ENCODE data around the gene TRAPPC5.
A peak's percentile ranks its signal among the peaks of the same experiment; 100 is the strongest.
"Not testable (repeated sequence)": the region's sequence is repeated elsewhere in the genome, so short reads cannot be mapped to it uniquely, and the experiment has no call there.

TRAPPC5 gene

DNA sequence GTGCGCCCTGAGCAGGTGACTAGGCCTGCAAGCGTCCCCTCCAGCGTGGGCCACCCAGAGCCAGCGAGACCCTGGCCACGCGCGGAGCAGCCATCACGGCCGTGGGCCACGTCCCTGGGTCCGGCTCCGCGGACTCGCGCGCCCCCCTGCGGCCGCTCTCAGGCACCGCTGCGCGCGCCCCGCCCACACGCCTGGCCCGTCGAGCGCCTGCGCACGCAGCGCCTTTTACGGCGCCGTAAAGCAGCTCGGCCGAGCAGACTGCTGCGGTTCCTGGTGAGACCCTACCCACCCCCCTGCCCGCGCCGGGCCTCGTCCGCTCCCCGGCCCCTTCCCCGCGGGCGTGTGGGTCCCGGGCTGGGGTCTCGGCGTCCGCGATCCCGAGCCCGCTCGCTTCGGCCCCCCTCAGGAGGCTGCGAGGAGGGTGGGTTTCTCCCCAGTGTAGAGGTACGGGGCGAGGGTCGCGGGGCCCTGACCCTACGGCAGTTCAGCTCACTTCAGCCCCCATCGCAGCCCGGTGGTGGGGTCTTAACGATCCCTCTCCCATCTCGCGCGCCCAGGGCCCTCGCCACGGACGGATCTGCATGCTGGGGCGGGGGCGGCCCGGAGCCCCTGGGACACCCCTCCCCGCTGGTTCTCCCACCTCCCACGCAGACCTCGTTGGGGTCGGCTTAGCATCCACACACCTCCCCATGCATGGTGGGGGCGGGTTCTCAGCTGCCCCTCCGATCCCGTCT is at the start of gene TRAPPC5:
Gene TRAPPC5, plus strand, starts transcription at position 228 of the 734 bp plus-strand sequence. CDS start 1,421 bp downstream, outside the sequence.
- peak; percentile 88 for DNase-seq

DNA sequence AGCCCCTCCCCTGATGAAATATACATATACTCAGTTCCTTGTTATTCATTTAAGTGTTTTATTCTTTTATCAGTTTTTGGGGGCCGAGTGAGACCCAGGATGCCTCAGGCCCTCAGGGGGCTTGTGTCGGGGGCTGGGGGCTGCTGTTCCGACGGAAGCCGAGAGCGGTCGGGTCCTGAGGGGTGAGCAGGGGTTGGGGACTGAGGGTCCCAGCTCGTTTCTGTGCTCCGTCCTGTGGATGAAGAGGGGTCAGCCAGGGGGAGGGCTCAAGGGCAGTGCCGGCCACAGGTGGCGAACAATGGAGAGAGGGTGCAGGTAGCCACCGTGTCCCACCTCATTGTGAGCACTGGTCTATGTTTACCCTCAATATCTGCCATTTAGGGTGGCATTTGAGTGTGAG is 49.1 kb upstream of the TRAPPC5 start:
- DNase-seq, result no peak

DNA sequence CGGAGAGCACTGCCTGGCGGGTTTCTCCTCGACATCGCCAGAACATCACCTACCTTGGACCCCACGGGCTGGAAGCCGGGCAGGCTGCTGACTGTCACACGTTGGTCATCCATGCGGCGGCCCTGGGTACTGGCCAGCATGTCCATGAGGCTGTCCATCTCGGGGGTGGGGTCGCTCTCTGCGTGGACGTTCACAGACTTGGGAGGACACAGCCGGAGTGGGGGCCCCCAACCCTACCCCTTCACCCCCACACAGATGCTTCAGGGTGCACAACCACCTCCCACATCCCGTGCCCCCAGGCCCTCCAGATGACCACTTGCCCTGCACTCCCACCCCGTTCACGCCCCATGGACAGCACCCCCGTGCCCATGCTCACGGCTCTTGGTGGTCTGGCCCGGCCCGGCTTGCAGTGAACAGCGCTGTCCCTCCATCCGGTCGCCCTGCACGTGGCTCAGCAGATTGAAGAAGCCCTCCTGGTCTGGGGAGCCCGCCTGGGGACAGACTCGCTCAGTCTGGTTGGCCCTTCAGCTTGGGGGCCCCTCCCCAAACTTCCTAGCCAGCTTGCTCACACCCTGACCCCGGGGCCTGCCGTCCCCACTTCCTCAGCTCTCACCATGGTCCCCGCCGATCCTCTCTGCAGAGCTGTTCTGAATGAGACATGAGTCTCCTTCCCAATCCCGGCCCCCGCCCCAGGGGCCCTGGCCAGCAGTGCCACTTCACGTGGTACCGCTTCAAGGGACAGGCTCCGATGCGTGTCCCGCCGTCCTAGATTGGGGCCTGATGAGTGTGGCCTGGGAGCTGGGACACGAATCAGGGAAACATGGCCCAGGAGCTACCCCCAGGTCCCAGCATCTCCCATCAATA is 48.1 kb upstream of the TRAPPC5 start:
- no peak for DNase-seq

DNA sequence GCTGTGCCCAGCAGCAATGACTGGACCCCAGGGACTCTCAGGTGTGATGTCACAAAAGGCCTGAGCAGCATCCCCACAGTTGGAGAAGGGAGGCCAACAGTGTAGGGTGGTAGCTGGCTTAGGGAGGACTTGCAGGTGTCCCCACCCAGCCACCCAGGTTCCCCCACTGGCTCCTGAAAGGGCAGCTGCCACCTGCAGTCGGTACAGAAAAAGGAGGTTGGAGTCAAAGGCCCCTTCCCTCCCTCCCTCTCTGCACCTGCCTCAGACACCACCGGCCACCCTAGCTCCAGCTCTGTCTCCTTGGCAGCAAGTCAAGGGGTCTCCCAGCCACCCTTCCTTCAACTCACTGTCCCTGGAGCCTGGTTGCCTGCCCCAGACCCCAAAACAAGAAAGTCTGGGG is 46.9 kb upstream of the TRAPPC5 start, which contains the start of gene PCP2:
Gene PCP2, minus strand, starts transcription at position 22 of the 400 bp plus-strand sequence. CDS start 262 bp downstream, outside the sequence.
- DNase-seq, result no peak

DNA sequence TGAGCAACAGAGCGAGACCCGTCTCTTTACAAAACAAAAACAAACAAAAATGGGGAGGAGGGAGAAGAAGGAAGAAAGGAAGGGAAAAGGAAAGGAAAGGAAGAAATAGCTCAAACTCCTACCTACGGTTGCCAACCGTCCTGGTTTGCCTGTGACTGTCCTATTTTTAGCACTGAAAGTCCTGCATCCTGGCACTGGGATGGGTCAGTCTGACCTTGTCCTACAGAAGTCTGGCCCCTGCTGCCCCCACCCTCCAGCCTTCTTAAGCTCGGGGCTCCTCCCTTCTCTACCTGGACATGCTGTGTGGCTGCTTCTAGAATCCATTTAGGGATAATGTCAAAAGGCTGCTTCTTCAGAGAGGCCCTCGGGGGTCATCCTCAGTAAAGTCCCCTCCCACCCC is 45.0 kb upstream of the TRAPPC5 start:
- DNase-seq, result no peak

DNA sequence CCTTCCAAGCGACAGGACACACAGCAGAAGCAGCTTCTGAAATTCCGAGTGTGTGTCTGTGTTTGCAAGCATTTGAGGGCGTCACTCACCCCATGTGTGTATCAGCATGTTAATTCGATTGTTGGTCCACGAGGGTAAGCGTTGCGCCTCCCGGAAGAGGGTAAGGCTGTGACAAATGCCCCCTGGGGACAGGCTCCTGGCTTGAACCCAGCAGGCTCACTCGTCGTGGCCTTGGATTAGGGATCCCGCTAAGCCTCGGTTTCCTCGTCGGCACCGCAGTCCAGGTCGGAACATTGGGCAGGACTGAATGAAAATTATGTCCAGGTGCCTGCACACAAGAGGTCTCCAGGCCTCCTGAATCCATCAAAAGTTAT is 44.3 kb upstream of the TRAPPC5 start:
- no peak for DNase-seq

DNA sequence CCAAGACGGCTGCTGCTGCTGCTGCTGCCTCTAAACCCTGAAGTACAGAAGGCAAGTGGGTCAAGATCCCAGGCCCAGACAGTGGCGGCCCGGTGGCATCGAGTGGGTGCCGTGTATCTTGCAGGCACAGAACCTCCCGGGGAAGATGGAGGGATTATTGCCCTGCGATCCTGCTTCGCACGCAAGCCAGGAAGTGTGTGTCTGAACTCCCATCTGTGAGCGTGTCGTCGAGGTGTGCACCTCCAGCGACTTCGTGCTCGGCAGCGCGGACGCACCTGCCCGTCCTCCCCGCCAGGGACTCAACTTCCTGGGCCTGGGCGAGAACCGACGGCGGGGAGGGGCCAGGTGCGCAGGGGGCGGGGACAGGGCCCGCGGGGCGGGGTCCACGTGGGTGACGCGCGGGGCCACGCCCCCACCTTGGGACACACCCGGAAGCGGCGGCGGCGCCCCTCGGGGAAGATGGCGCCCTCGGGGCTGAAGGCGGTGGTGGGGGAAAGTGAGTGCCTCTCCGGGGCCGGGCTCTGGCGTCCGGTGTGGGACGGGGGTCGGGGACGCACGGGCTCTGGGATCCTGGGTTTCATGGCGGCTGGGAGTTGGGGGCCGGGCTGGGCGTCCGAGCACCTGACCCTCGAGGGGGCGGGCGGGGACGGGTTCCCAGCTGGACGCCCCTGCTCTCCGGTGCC is 43.8 kb upstream of the TRAPPC5 start, which contains the start of gene STXBP2:
Gene STXBP2, plus strand, starts transcription at position 420 of the 683 bp plus-strand sequence. Its CDS starts 40 bp downstream, at position 460.
- DNase-seq, result peak; percentile 62

DNA sequence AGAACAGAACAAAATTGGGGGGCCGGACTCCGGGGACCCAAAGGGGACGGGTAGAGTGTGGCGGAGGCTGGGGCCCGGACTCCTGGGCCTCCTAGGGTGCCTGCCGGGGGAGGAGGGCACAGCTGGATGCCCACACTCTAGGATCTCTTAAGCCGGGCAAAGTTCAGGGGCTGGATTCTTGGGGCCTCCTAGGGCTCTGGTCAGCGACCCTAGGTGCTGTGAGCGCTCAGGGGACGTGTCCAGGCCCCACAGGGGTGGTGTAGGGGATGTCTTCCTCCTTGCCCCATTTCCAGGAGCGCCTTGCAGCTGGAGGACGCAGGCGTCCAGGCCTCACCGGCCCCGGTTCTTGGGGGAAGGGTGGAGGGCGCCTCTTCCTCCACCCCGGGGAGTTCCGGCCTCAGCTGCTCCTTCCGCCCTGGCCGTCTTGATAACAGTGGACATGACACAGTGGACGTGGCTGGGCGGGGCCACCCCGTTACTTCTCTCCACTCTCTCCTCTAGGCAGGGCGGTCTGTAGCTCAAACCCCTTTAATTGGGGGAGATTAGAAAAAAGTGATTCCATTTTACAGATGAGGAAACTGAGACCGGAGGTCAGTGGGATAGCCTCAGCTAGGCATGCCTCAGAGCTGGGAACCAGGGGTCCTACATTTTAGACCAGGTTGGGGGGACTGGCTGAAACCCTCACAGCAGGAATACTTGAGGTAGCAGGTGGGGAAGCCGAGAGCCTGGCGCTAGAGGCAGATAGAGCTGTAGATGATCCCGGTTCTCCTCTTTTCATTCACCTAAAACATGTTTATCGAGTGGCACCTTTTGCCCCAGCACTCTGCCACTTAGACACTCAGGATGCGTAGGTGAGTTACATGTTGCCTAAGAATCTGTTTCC is 43.0 kb upstream of the TRAPPC5 start:
- DNase-seq, result no peak

DNA sequence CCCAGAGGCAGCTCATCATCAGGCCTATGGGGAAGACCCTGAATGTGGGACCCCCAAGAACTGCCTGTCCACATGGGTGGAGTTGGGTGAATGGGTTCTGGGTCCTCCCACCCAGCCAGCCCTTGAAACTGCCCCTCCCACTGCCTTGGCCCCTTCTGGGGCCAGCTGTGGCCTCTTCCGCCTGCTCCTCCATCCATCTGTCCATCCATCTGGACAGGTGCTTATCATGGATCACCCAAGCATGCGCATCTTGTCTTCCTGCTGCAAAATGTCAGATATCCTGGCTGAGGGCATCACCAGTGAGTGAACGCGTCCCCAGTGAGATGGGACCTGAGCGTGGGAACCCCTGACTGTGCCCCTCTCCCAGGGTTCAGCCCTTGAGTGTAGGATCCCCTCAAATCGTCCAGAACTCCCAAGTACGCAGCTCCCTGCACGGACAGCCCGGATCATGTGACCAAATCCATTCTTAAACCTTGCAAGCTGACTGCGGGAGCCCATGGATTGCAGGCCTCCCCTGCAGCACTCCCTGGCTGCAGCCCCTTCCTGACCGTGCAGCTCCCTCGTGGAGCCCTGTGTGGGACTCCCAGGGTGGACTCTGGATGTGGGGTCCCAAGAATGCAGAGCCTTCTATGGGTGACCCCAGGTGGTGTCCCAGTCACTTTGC is 41.7 kb upstream of the TRAPPC5 start:
- DNase-seq, result no peak

DNA sequence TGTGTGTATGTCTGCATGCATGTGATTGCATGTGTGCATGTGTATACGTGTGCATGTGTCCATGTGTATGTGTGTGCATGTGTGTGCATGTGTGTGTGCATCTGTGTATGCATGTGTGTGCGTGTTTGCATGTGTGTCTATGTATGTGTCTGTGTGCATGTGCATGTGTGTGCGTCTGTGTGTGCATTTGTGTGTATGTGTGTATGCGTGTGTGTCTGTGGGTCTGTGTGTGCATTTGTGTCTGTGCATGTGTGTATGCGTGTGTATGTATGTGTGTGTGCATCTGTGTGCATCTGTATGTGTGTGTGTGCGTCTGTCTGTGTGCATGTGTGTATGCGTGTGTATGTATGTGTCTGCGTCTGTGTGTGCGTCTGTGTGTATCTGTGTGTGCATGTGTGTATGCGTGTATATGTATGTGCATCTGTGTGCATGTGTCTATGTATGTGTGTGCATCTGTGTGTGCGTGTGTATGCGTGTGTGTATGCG is 40.7 kb upstream of the TRAPPC5 start:
- no peak for DNase-seq

DNA sequence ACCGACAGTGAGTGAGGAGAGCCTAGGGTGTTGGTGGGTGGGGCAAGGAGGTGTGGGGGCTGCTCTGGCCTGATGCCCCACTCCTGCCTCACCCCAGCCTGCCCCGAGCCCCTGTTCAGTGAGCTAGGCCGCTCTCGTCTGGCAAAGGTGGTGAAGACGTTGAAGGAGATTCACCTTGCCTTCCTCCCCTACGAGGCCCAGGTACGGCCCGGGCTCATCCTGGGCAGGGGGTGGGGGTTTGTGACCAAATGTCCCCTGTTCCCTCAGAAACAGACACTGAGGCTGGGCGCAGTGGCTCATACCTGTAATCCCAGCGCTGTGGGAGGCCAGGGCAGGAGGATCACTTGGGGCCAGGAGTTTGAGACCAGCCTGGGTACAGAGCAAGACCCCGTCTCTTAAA is 39.8 kb upstream of the TRAPPC5 start:
- no peak for DNase-seq

DNA sequence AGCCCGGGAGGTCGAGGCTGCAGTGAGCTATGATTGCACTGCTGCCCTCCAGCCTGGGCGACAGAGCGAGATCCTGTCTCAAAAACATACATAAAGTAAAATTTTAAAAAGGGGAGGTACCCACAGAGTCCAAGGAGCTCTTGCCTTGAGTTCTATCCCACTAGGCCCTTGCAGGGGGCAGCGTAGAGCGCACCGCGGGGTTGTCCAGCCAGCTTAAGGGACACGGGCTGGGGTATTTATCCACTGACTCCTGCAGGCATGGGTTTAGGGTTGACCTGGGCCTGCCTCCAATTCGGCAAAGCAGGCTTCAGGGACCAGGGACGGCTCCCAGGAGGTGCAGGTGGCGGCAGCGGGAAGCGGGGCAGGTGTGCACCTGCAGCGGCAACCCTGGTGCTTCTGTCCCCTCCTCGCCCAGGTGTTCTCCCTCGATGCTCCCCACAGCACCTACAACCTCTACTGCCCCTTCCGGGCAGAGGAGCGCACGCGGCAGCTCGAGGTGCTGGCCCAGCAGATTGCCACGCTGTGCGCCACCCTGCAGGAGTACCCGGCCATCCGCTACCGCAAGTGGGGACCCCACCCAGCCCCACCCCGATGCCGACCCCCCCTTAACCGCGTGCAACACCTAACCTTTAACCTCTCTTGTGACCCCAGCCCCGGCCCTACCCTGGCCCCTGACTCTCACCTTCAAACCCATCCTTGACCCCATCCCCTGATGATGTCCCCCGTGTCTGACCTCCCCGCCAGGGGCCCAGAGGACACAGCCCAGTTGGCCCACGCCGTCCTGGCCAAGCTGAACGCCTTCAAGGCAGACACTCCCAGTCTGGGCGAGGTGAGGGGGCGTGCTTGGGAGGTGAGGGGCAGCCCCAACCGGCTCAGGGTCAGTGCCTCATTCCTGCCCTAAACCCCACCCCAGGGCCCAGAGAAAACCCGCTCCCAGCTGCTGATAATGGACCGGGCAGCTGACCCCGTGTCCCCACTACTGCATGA is 39.0 kb upstream of the TRAPPC5 start:
- no peak for DNase-seq

DNA sequence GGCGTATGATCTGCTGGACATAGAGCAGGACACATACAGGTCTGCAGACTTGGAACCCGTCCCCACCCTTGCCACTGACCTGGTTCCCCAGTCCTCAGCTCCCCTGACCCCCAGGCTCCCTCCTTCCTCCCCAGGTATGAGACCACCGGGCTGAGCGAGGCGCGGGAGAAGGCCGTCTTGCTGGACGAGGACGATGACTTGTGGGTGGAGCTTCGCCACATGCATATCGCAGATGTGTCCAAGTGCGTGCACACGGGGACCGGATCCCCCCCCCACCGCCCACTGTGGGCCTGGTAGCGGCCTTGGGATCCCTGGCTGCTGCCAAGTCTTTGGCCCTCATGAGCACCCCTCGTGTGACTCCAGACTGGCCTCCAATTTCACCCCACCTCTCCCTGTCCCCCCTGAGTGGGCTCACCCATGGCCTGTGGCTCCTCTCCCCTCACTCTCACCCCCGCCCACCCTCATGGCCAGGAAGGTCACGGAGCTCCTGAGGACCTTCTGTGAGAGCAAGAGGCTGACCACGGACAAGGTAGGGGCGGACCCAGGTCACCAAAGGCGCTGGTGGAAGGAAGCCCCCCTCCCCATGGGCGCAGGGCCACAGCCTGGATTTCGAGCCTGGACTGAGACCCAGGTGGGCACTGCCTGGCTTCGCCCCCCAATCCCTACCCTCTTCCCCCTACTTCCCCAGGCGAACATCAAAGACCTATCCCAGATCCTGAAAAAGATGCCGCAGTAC is 38.2 kb upstream of the TRAPPC5 start:
- DNase-seq, result no peak

DNA sequence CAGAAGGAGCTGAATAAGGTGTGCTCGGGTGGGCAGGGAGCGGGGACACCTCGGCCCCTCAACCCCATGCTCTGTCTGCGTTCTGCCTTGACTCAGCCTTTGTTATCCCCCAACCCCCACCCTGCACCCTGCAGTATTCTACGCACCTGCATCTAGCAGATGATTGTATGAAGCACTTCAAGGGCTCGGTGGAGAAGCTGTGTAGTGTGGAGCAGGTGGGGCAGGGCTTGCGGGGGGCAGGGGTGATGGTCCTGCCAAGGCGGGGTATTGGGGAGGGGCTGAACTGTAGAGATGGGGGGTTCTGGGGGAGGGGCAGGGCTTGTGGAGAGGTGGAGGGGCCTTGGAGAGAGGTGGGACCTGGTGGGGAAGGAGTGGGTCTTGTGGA is 37.6 kb upstream of the TRAPPC5 start:
- no peak for DNase-seq

DNA sequence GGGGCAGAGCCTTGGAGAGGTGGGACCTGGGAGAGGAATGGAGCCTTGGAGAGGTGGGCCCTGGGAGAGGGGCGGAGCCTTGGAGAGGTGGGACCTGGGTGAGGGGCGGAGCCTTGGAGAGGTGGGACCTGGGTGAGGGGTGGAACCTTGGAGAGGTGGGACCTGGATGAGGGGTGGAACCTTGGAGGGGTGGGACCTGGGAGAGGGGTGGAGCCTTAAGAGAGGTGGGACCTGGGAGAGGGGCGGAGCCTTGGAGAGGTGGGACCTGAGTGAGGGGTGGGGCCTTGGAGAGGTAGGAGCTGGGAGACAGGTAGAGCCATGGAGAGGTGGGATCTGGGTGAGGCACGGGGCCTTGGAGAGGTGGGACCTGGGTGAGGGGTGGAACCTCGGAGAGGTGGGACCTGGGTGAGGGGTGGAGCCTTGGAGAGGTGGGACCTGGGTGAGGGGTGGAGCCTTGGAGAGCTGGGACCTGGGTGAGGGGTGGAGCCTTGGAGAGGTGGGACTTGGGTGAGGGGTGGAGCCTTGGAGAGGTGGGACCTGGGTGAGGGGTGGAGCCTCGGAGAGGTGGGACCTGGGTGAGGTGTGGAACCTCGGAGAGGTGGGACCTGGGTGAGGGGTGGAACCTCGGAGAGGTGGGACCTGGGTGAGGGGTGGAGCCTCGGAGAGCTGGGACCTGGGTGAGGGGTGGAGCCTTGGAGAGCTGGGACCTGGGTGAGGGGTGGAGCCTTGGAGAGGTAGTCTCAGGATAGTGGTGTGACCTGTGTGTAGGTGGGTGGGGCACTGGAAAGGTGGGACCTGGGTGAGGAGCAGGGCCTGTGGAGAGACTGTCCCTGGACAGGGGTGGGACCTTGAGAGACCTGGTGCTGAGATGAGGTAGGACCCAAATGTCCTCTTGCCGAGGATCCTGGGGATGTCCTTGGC is 36.7 kb upstream of the TRAPPC5 start:
- DNase-seq, result not testable (repeated sequence)

DNA sequence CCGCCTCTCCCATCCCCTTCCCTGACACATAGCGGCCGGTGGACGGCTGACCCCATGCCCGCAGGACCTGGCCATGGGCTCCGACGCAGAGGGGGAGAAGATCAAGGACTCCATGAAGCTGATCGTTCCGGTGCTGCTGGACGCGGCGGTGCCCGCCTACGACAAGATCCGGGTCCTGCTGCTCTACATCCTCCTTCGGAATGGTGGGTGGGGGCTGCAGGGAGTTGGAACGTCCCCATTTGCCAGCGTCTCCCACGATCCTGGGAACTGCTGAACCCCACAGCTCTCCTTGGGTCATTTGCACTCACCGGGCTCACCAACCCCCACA is 36.1 kb upstream of the TRAPPC5 start:
- no peak for DNase-seq

DNA sequence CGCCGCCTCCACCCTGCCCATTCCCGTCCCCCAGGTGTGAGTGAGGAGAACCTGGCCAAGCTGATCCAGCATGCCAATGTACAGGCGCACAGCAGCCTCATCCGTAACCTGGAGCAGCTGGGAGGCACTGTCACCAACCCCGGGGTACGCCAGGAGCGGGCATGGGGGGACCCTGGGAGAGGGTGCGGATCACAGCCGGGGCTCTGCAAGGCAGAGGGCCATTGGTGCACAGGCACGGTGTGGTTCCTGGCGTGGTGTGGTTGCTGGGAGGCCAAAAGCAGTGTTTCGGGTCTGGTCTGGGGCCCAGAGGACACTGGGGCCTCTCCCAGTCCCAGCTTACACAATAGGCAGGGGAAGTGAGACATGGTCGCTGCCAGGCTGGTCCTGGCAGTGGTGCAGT is 35.5 kb upstream of the TRAPPC5 start:
- no peak for DNase-seq

DNA sequence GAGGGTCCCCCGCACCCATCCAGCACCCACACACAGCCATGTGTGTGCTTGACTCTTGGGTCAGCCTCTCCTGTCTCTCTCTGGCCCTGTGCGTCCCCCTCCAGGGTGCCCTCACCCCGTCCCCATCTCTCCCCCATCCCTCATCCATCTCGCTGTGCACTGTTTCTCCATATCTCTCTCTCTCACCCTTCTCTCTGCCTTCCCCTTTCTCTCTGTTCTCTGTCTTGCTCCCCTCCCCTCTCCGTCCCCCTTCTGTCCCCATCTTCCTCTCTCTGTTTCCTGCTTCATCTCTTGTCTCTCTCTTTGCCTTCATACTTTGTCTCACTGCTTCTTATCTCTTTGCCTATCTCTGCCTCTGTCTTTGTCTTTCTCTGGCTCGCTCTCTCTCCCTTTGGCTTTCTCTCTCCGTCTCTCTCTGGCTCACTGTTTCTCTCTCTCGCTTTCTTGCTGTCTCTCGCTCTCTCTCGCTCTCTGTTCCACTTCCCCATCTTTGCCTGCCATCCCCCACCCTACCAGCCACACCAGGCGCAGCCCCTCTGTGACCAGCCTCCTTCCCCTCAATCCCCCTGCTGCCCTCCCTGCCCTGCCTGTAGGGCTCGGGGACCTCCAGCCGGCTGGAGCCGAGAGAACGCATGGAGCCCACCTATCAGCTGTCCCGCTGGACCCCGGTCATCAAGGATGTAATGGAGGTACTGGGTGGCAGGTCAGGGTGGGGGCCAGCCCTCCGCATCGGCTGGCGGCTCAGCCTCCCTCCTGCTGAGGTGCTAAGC is 34.8 kb upstream of the TRAPPC5 start:
- no peak for DNase-seq
